CD8-positive, alpha-beta memory T cell (primary cell): Measurements from ENCODE around the gene AP2A2. TPM values are rescaled to one million over a fixed set of nuclear protein-coding genes. Genes with fewer than 3 reads are reported as not detected.

Experiments used
- CTCF ChIA-PET: fragments of 350-600 bp; sonication (Branson Sonifier 250); formaldehyde crosslinking; loops from one replicate; lab custom pipeline; 2021; ENCODE audit warnings: antibody characterized with exemption; lab: Charles Lee
- POLR2A ChIA-PET: fragments of 350-600 bp; sonication (Branson Sonifier 250); formaldehyde crosslinking; loops from one replicate; lab custom pipeline; 2021; ENCODE audit warnings: antibody characterized with exemption; lab: Charles Lee
- DNase-seq, 5 donors: peaks; one replicate each; pipeline versions ENCODE4 v3.0.0 to v3.0.0-alpha.2; 2020 to 2022; ENCODE audit warnings: mixed read lengths in 1 of 5
- H3K27ac ChIP-seq: one replicate; pipeline ENCODE4 v1.7.0; 2013; ENCODE audit warnings: low read depth, mild to moderate bottlenecking, low read length, moderate library complexity
- H3K27me3 ChIP-seq: 2 replicates; pipeline ENCODE4 v1.7.0; 2013; ENCODE audit warnings: low read length, mild to moderate bottlenecking; ENCODE audit not compliant: insufficient read depth, poor library complexity, severe bottlenecking
- H3K36me3 ChIP-seq: 2 replicates; pipeline ENCODE4 v1.7.0; 2013; ENCODE audit warnings: mild to moderate bottlenecking, low read length, moderate library complexity; ENCODE audit not compliant: insufficient read depth
- H3K4me1 ChIP-seq: 2 replicates; pipeline ENCODE4 v1.7.0; 2013; ENCODE audit warnings: mild to moderate bottlenecking, low read length, moderate library complexity; ENCODE audit not compliant: insufficient read depth
- H3K4me3 ChIP-seq: 2 replicates; pipeline ENCODE4 v1.7.0; 2013; ENCODE audit warnings: mild to moderate bottlenecking, low read length
- H3K9me3 ChIP-seq: 2 replicates; pipeline ENCODE4 v1.7.0; 2013; ENCODE audit warnings: mild to moderate bottlenecking, low read length
- H3K27ac Mint-ChIP-seq, 8 donors: one replicate each; pipeline ENCODE4 v1.8.0; 2020 to 2021; ENCODE audit warnings: mixed read lengths in 8 of 8, mild to moderate bottlenecking in 6 of 8, inconsistent platforms in 3 of 8, moderate library complexity in 3 of 8
- H3K27me3 Mint-ChIP-seq, 2 donors: one replicate each; pipeline ENCODE4 v1.8.0; 2020 to 2021; ENCODE audit warnings: mixed read lengths in 2 of 2, mild to moderate bottlenecking in 1 of 2, moderate library complexity in 1 of 2
- H3K36me3 Mint-ChIP-seq, 3 donors: one replicate each; pipeline ENCODE4 v1.8.0; 2020 to 2021; ENCODE audit warnings: mixed read lengths in 3 of 3, inconsistent platforms in 1 of 3, mild to moderate bottlenecking in 1 of 3
- H3K4me1 Mint-ChIP-seq, 3 donors: one replicate each; pipeline ENCODE4 v1.8.0; 2020 to 2021; ENCODE audit warnings: mixed read lengths in 3 of 3, inconsistent platforms in 1 of 3, mild to moderate bottlenecking in 1 of 3
- H3K4me3 Mint-ChIP-seq, 7 donors: one replicate each; pipeline ENCODE4 v1.8.0; 2020 to 2021; ENCODE audit warnings: mixed read lengths in 7 of 7, mild to moderate bottlenecking in 6 of 7, moderate library complexity in 4 of 7, inconsistent platforms in 2 of 7
- H3K9me3 Mint-ChIP-seq, 5 donors: one replicate each; pipeline ENCODE4 v1.8.0; 2020 to 2022; ENCODE audit warnings: mixed read lengths in 5 of 5, mild to moderate bottlenecking in 3 of 5, moderate library complexity in 2 of 5, inconsistent platforms in 1 of 5
- polyA plus RNA-seq: library from polyadenylated mRNA; unstranded; fragments of 300-500 nt; fragmentation: Illumina TruSeq; gene quantifications from one replicate; pipeline ENCODE4 v1.2.3, GENCODE V29; 2021
- total RNA-seq, 2 experiments: library from RNA; stranded (reverse); gene quantifications; one replicate each; pipeline ENCODE4 v1.2.3, GENCODE V29; 2021

AP2A2 gene
- total and polyA plus RNA-seq, 3 experiments from 2014 or later: 13.9 to 42.8 (median 38.8) TPM

- no peaks in the 10 kb centered on the region for H3K27me3 ChIP-seq
- no peaks in the 10 kb centered on the region for H3K9me3 ChIP-seq
- H3K4me3 Mint-ChIP-seq: no peak overlapping the region
- H3K4me3 ChIP-seq: no peak overlapping the region
- peaks cover 22 to 30% (median 25%) of the 10 kb centered on the region in 3 donors for H3K4me1 Mint-ChIP-seq
- no peak overlapping the region for H3K27ac ChIP-seq
- ChIA-PET POLR2A (no interaction called here), CTCF (no interaction called here)
- peaks cover 10% of the 10 kb centered on the region for H3K4me1 ChIP-seq
- no peaks in the 10 kb centered on the region for H3K36me3 ChIP-seq
- no peaks in the 10 kb centered on the region for H3K27me3 Mint-ChIP-seq
- H3K27ac Mint-ChIP-seq: peak overlapping the region in 1 of 8 donors; percentile 48
- H3K36me3 Mint-ChIP-seq: peaks cover 0 to 11% (median 0%) of the 10 kb centered on the region in 3 donors
- no peak for DNase-seq
- H3K9me3 Mint-ChIP-seq: no peaks in the 10 kb centered on the region
These were observed 92.4 kb downstream of the AP2A2 start for GRCh38 chr11:1018091-1018490.

GRCh38 chr11:1019321-1019910 is 93.7 kb downstream of the AP2A2 start:
- no peaks in the 10 kb centered on the region for H3K9me3 Mint-ChIP-seq
- CTCF ChIA-PET: no interaction called here
- peaks cover 22 to 30% (median 25%) of the 10 kb centered on the region in 3 donors for H3K4me1 Mint-ChIP-seq

GRCh38 chr11:1020211-1020905 is 94.7 kb downstream of the AP2A2 start:
- Mint-ChIP-seq H3K4me3 (no peak overlapping the region), H3K9me3 (no peaks in the 10 kb centered on the region), H3K27ac (no peak overlapping the region), H3K27me3 (no peaks in the 10 kb centered on the region), H3K4me1 (peaks cover 22 to 30% (median 25%) of the 10 kb centered on the region in 3 donors), H3K36me3 (peaks cover 0 to 12% (median 0%) of the 10 kb centered on the region in 3 donors)
- Histone ChIP-seq H3K27me3 (no peaks in the 10 kb centered on the region), H3K9me3 (no peaks in the 10 kb centered on the region), H3K4me1 (peaks cover 10% of the 10 kb centered on the region), H3K27ac (no peak overlapping the region), H3K4me3 (no peak overlapping the region), H3K36me3 (no peaks in the 10 kb centered on the region)
- DNase-seq: no peak
- POLR2A ChIA-PET: no interaction called here
- CTCF ChIA-PET: no interaction called here

More at GRCh38 chr11:1019321-1019910, 93.7 kb downstream of the AP2A2 start:
- Mint-ChIP-seq H3K27me3 (no peaks in the 10 kb centered on the region), H3K4me3 (no peak overlapping the region), H3K36me3 (peaks cover 0 to 12% (median 0%) of the 10 kb centered on the region in 3 donors), H3K27ac (no peak overlapping the region)
- Histone ChIP-seq H3K9me3 (no peaks in the 10 kb centered on the region), H3K36me3 (no peaks in the 10 kb centered on the region), H3K4me3 (no peak overlapping the region), H3K27me3 (no peaks in the 10 kb centered on the region), H3K4me1 (peaks cover 10% of the 10 kb centered on the region), H3K27ac (no peak overlapping the region)
- DNase-seq: no peak
- POLR2A ChIA-PET: no interaction called here

- Histone ChIP-seq H3K9me3 (no peaks in the 10 kb centered on the region), H3K36me3 (no peaks in the 10 kb centered on the region), H3K27ac (no peak overlapping the region), H3K4me3 (no peak overlapping the region), H3K27me3 (no peaks in the 10 kb centered on the region), H3K4me1 (peaks cover 2% of the 10 kb centered on the region)
- Mint-ChIP-seq H3K4me3 (peak overlapping the region in 1 of 7 donors; percentile 45), H3K4me1 (peaks cover 9 to 16% (median 10%) of the 10 kb centered on the region in 3 donors), H3K36me3 (peaks cover 0 to 9% (median 0%) of the 10 kb centered on the region in 3 donors), H3K9me3 (no peaks in the 10 kb centered on the region), H3K27me3 (no peaks in the 10 kb centered on the region), H3K27ac (peak overlapping the region in 1 of 8 donors; percentile 24)
- CTCF ChIA-PET: no interaction called here
- POLR2A ChIA-PET: no interaction called here
- DNase-seq: no peak
These were observed 96.7 kb downstream of the AP2A2 start for GRCh38 chr11:1022411-1022810.

DNA sequence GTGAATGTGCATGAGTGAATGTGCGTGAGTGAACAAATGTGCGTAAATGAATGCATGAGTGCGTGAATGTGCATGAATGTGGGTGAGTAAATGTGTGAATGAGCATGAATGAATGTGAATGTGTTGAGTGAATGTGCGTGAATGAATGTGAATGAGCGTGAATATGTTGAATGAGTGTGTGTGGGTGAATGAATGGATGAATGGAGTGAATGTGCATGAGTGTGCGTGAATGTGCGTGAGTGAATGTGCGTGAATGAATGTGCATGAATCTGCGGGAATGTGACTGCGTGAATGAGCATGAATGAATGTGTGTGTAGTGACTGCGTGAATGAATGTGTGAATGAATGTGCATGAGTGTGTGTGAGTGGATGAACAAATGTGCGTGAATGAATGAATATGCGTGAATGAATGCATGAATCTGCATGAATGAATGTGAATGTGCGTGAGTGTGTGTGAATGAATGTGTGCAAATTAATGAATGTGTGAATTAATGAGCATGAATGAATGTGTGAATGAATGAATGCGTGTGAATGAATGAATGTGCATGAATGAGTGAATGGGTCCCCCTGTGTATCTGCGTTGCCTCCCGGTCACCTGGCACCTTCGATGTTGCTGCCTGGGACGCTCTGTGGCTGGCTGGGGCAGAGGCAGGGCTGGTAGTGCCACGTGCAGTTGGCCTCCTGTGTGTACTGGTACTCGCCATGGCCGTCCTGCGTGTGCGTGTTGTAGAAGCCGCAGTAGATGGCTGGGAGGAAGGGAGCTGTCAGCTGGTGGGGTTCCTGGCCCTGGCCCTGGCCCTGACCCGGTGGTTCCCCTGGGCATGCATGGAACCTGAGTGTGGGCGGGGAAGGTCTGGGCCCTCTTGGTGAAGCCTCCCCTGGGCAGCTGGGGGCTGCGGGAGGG is 97.5 kb downstream of the AP2A2 start:
- no peaks in the 10 kb centered on the region for H3K27me3 Mint-ChIP-seq
- no peaks in the 10 kb centered on the region for H3K36me3 ChIP-seq
- H3K27ac Mint-ChIP-seq: peak overlapping the region in 1 of 8 donors; percentile 37
- peaks cover 0 to 6% (median 0%) of the 10 kb centered on the region in 3 donors for H3K36me3 Mint-ChIP-seq
- H3K4me3 Mint-ChIP-seq: peak overlapping the region in 1 of 7 donors; percentile 33
- no peak overlapping the region for H3K4me3 ChIP-seq
- H3K27ac ChIP-seq: no peak overlapping the region
- no peak for DNase-seq
- H3K4me1 ChIP-seq: no peaks in the 10 kb centered on the region
- no peaks in the 10 kb centered on the region for H3K9me3 Mint-ChIP-seq
- peaks cover 2 to 8% (median 2%) of the 10 kb centered on the region in 3 donors for H3K4me1 Mint-ChIP-seq
- CTCF ChIA-PET: no interaction called here
- no peaks in the 10 kb centered on the region for H3K27me3 ChIP-seq
- POLR2A ChIA-PET: no interaction called here
- H3K9me3 ChIP-seq: no peaks in the 10 kb centered on the region

DNA sequence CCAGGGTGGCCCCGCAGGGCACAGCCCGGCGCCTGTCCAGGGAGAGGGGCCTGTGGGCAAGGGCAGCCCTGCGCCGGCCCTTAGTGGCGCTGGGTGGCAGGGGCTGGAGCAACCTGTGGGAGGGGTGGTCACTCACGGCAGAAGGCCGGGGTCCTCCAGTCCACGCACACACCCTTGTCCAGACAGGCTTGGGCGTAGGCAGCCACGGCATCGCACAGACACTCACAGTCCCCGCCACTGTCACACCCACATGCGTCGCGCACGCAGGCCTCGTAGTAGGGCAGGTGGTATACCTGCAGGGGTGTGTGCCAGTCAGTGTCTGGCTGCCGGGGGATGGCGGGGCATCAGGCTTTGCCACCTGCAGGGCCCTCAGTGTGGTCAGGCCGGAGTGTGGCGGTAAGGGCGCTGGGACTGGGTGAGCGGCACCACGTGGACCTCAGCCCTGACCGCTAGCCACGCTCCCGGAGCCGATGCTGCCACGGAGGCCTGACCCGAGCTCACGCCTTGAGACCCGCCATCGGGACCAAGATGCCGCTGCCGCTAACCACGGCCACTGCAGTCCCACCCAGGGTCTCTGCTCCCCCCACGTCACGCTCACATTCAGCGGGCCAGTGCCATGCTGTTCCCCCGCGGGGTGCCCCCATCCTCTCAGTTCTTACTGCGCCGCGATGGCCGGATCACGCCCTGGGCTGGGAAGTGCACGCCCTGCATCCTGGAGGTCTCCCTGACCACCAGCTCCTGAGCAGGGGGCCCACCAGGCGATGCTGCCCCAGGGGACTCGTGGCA is 98.3 kb downstream of the AP2A2 start:
- peaks cover 0 to 5% (median 0%) of the 10 kb centered on the region in 3 donors for H3K4me1 Mint-ChIP-seq
- DNase-seq: no peak
- ChIA-PET POLR2A (no interaction called here), CTCF (no interaction called here)
- H3K36me3 Mint-ChIP-seq: peaks cover 0 to 6% (median 0%) of the 10 kb centered on the region in 3 donors
- Histone ChIP-seq H3K4me3 (no peak overlapping the region), H3K27ac (no peak overlapping the region), H3K9me3 (no peaks in the 10 kb centered on the region), H3K27me3 (no peaks in the 10 kb centered on the region), H3K4me1 (no peaks in the 10 kb centered on the region), H3K36me3 (no peaks in the 10 kb centered on the region)
- no peaks in the 10 kb centered on the region for H3K9me3 Mint-ChIP-seq
- no peak overlapping the region for H3K27ac Mint-ChIP-seq
- no peak overlapping the region for H3K4me3 Mint-ChIP-seq
- H3K27me3 Mint-ChIP-seq: no peaks in the 10 kb centered on the region

- Histone ChIP-seq H3K27me3 (no peaks in the 10 kb centered on the region), H3K27ac (no peak overlapping the region), H3K9me3 (no peaks in the 10 kb centered on the region), H3K4me3 (no peak overlapping the region), H3K4me1 (no peaks in the 10 kb centered on the region), H3K36me3 (no peaks in the 10 kb centered on the region)
- H3K27ac Mint-ChIP-seq: no peak overlapping the region
- no peaks in the 10 kb centered on the region for H3K9me3 Mint-ChIP-seq
- ChIA-PET CTCF (no interaction called here), POLR2A (no interaction called here)
- no peaks in the 10 kb centered on the region for H3K27me3 Mint-ChIP-seq
- peaks cover 0 to 6% (median 0%) of the 10 kb centered on the region in 3 donors for H3K36me3 Mint-ChIP-seq
- H3K4me1 Mint-ChIP-seq: peaks cover 0 to 4% (median 0%) of the 10 kb centered on the region in 3 donors
- no peak overlapping the region for H3K4me3 Mint-ChIP-seq
- DNase-seq: no peak
These were observed 99.1 kb downstream of the AP2A2 start for GRCh38 chr11:1024597-1025409.
